ENCODE results near the gene GRIK5.

Gene GRIK5

DNA sequence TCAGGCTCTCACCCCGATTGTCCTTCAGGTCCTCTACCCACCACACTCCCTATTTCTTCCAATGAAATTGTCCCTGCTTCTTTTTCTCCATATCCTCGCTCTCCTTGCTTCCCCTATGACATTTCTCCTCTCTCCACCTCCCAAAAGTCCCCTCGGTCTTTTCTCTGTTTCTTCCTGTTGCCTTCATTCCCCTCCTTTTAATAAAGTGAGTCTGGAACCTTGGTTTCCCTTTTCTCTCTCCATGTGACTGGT, 5.3 kb upstream of the GRIK5 start:
- no peak for DNase-seq

DNA sequence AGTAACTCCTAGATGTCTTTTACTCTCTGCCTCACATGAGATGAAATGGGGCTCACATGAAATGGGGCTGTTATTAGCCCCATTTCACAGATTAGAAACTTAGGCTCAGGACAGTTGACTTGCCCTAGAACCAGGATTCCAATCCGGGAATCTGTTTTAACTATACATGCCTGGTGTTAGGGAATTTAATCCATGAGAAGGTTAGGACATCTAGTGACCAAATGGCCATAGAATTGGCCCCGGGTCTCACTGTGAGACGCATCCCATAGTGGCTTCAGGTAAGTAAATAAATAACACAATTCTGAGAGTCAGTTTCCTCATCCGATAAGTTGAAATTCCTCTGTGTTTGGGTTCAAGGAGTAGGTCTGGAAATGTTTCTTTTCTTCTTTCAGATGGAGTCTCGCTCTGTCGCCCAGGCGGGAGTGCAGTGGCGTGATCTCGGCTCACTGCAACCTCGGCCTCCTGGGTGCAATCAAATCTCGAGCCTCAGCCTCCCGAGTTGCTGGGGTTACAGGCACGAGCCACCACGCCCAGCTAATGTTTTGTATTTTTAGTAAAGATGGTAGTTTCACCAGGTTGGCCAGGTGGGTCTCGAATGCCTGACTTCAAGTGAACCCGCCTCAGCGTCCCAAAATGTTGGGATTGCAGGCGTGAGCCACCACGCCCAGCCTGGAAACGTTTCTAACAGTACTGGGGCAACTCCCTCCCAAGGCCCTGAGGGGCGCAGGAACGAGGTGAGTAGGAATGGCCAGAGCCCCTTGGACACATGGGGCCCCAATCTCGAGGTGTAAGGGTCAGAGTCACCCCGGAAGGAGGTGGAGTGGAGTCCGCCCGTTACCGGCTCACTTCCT, 4.7 kb upstream of the GRIK5 start:
- DNase-seq, result no peak

DNA sequence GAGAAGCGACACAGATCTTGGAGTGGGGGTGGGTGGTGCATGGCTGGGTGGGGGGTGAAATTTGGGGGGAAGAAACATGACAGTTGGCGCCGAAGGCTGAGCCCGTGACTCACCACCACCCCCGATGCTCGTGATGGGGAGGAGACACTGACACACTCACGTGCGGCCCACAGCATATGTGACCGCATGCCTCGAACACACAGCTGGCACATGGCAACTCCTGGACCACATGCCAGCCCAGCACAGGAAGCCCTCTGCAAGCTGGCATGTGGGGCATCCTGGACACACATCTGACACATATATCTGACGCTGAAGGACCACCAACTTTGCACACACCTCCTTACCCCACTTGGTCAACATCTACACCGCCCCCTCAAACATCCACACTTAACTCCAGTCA, 1.2 kb upstream of the GRIK5 start:
- no peak for DNase-seq

DNA sequence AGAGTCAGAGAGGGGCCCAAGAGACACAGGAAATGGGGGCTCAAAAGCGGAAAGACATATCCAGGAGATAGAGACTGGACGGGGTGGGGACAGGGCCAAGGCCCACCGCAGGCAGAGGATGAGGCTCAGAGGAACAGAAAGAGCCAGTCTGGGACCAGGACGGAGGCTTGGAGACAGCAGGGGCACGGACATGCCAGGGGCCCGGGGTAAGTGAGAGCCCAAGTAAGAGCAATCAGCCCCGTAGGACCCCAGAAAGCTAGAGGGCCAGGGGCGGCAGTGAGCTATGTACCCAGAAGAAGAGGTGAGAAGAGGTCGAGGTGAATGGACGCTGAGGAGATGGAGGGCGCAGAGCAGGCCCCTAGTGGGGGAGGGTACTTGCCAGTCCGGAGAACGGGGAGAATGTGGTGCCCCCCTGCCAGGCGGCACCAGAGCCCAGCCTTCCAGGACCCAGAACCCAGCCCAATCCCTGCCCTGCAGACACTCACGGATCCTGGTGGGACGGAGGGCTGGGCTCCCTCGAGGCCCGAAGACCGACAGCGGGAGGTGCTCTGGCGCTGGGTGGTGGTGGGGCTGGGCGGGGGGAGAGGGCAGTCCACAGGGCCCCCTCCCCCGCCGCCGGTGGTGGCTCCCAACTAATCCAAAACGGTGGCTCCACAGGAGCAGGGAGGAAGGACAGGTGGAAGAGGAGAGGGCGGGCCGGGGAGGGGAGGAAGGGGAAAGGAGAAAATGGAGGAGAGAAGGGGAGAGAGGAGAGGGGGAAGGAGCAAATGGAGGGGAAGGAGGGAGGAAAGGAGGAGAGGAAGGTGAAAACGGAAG, 1.0 kb downstream of the GRIK5 start:
- DNase-seq, result no peak

DNA sequence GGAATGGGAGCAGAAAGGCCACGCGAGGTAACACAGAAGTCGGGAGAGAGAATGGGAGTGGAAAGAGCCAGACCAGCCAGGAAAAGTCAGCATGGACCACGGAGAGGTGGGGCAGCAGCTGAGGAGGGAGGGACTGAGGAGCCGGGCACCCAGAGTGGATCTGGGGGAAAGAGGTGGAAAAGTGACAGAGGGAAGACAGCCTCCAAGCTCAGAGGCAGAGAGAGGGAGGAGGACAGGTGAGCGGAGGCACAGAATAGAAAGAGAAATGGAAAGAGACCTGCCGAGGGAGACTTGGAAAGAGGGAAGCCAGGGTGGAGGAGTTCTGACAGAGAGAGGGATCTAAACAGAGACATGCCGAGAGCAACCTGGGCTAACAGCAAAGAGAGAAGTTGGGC, 1.6 kb downstream of the GRIK5 start:
- DNase-seq, result no peak

DNA sequence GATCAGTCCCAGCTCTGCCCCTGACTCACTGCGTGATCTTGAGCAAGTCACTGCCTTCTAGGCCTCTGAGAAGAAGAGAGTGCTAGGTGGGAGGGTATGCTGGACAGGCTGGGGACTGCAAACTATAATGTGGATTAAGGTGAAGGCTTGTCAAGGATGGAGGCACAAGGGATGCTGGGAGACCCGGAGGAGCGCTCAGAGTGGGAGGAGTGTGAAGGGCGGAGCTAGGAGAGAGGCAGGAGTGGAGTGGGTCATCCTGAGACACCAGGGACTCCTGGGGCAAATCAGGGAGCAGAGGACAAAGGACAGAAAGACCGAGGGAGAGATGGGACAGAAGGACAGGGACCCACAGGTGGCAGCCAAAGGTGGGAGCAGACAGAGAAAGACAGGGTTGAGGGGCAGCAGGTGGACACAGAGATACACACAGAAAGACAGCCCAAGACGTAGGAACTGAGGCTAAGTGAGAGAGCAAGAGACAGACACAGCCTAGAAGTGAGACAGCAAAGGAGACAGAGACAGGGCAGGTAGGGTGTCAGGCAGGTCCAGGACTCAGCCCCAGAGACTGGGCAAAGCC, 2.6 kb downstream of the GRIK5 start:
- DNase-seq, result no peak

DNA sequence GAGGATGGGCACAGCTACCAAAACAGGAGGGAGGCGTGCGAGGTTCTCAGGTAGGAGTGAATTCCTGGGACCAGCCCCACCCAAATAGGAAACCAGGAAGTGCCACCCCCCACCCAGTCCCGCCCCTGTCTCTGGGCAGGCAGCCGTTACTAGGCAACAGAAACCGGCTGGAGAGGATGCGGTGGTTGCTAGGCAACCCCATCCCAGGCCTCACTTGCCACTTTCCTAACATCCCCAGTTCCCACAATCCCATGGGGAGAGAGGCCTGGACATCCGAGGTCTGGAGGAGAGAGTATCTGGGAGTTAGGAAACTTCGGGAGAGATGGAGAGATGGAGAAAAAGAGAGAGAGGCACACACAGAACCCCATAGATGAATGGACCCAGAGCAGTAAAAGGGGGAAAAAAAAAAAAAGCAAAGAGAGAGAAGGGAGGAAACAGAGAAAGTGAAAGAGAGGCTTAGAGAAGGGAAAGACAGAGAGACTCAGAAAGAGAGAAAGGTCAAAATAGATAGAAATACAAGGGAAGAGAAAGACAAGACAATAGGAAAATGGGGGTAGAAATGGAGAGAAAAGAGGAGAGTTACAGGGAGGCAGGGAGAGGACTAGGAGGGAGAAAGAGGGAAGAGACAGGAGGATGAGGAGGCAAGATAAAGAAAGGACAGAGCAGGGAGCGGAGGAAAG, 3.8 kb downstream of the GRIK5 start:
- DNase-seq, result peak; percentile 43

DNA sequence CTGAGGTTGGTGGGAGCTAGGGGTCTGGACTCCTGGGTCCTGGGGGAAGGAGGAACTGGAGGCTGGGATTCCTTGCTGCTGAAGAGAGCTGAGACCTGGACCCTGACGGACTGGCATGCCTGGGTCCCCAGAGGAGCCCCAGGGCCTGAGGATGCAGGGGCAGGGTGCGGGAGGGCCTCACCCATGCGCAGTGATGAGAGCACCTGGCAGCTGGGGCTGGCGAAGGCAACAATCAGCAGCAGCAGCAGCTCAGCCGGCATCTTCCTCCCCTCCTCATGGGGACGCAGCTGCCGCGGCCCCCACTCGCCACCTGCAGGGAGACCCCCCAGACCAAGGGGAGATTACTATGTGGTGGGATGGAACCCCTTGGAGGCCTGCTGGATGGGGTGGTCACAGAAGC, 4.5 kb downstream of the GRIK5 start:
- no peak for DNase-seq

DNA sequence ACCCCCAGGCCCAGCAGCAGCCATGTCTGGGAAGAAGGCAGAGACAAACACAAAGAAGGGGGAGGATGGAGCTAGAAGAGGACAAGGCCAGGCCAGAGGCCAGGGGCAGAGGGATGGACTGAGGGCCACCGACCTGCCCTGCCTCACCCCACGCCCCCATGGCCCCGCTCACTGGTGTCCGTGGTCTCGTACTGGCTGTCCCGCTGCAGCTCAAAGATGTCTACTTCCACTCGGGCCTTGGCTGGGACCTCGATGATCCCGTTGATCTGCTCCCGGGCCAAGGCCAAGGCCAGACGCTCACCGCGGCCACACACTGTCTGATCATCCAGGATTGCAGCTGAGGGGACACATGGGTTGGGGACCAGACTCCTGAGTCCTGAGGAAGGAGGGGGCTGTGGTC, 5.0 kb downstream of the GRIK5 start:
- DNase-seq, result no peak

DNA sequence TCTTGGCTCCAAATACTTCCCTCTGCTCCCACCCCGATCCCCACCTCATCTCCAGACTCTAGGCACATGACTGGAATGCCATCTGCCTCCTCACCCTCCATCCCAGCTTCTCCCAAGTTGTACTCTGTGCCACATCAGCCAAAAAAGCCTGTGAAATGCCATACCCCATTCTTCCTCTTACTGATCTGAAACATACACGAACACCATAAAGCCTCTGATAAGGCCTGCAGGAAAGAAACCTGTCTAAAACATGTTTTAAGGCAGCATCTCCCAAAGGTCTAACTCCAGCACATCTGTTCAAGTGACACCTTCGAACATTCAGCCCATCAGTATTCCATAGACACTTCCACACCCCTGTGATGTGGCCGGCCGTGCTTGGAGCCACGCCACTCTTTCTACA, 5.6 kb downstream of the GRIK5 start:
- no peak for DNase-seq

DNA sequence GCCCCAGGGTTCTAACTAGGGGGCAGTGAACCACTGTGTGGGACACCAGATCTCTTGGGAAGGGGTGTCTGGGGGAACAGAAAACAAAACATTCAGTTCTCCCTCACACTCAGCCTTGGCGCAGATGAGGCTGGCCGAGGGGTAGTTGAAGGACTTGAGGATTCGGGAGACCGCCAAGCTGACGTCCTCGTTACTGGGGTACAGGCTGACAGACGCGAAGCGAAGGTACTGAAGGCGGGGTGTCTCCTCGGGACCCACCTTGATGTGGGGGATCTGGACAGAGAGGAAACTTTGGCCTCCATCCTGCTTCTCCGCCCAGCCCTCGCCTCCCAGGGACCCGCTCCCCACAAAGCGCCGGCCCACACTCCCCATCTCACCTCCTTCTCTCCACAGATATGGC, 7.6 kb downstream of the GRIK5 start:
- DNase-seq, result no peak

DNA sequence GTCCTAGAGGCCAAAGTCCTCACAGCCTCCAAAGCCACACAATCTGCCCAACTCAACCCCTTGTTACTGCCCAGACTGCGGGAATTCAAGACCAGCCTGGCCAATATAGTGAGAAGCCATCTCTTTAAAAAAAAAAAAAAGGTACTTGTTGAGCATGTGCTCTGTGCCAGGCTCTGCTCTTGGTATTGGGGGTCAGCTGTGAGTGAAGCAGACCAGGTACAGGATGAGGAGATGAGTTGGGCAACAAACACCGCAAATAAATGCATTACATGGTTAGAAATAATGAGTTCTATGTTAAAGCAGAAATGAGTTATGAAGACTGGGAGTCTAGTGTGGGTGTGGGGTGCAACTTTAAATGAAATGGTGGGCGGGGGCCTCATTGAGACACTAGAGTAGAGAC, 9.9 kb downstream of the GRIK5 start:
- no peak for DNase-seq

DNA sequence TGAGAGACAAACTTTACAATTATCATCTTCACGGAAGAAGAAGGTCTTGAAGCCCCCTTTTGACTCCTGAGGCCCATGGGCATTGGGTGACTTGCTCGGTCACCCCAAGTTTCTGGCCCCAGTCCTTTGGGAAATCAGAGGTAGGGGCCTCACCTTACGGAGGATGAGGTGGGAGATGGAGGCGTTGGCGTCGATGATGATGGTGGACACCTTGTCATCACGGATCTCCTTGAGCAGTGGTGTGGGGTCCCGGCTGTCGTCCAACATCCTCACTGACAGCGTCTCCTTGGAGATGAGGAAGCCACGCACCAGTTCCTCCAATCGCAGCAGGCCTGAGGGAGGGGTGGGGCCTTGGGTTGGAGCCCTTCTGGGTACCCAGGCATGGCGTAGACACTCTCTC, 10.8 kb downstream of the GRIK5 start:
- no peak for DNase-seq

DNA sequence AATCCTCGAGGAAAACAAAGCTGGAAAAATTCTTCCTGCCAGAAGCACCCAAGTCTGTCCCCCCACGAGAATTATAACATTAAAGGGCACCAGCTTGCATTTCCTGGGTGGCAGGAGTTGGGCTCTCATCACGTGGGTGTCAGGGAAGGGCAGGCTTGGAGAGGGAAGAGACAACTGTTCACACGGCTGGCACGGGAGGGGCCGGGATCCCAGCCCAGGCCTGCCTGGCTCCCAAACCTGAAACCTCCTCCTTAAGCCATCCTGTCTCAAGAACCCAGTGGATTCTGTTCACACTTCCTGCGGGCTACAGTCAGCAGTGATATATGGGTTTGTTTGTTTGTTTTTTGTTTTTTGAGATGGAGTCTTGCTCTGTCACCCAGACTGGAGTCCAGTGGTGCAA, 12.2 kb downstream of the GRIK5 start:
- DNase-seq, result no peak

DNA sequence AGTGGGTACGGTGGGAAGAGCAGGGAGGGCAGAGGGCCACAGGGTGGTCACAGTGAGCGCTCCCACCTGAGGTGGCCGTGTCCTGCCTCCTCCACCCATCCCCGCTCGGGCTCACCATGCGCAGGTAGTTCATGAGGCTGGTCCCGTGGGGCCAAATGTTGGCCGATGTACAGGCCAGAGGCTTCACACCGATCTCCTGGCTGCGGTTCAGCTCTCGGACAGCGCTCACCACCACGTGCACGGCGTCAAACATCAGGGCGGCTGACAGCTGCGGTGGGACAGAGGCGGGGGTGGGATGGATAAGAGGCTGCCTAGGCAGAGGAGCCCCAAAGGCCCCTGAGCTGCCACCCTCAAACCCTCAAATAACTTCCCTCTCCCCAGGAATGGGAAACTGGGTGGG, 15.8 kb downstream of the GRIK5 start:
- DNase-seq, result no peak

DNA sequence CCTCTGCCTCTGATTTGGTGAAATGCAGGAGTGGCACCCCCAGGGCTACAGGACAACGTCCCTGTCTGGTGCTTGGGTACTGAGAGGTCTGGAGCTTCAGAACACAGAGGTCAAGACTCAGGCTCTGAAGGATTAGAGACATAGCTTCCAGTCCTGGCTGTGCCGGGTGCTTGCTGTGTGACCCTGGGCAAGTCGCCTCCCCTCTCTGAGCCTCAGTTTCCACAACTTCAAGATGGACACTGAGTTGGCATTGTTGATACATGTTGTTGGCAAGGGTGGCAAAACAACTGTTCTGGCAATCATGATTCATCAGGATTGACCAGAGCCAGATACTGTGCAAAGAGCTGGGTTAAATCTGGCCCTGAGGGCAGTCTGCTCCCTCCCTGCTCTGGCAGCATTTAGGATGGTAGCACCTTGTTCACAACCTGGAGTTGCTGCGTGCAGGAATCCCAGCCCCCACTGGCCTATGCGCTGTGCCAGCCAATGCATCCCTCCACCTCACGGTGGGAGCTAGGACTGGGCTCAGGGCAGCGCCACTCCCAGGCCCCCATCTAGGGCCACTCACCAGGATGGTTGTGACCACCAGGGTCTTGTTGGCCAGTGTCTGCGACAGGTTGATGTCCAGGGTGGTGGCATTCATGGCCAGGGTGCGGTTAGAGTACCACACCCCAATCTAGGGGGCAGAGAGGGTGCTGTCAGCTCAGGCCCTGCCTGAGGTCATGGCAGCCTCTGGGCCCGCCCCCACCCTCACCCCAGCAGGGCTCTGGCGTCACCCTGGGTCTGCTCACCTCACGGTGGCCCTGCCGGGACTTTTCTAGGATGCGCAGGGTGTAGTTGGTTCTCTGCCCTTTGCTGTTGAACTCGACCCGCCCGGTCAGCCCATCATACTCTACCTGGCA, 16.7 kb downstream of the GRIK5 start:
- no peak for DNase-seq

DNA sequence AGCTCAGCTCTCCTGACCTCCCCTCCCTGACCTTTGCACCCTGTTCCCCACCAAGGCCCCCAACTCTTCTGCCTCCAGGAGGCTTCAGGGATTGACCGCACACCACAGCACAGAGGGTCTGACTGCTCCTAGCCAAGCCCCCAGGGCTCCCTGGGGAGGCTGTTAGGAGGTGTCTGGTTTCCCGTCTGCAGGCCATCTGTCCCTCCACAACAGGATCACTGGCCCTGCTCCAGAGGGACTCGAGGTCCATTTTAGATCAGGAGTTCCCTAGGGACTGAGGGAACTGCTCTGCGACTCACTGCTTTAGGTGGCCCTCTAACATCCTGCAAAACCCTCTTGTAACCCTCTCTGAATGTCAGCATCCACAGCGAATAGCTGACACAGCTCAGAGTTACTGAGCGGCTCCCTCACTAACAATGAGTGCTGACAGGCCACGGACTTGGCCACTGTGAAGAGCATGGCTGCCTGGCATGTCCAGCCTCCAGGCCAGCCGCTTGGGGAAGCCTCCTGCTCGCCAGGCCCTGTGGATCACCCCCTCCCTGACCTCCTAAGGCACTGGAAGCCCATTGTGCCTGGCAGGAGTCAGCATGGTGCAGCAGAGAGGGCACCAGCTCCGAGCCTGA, 17.7 kb downstream of the GRIK5 start:
- DNase-seq, result no peak

DNA sequence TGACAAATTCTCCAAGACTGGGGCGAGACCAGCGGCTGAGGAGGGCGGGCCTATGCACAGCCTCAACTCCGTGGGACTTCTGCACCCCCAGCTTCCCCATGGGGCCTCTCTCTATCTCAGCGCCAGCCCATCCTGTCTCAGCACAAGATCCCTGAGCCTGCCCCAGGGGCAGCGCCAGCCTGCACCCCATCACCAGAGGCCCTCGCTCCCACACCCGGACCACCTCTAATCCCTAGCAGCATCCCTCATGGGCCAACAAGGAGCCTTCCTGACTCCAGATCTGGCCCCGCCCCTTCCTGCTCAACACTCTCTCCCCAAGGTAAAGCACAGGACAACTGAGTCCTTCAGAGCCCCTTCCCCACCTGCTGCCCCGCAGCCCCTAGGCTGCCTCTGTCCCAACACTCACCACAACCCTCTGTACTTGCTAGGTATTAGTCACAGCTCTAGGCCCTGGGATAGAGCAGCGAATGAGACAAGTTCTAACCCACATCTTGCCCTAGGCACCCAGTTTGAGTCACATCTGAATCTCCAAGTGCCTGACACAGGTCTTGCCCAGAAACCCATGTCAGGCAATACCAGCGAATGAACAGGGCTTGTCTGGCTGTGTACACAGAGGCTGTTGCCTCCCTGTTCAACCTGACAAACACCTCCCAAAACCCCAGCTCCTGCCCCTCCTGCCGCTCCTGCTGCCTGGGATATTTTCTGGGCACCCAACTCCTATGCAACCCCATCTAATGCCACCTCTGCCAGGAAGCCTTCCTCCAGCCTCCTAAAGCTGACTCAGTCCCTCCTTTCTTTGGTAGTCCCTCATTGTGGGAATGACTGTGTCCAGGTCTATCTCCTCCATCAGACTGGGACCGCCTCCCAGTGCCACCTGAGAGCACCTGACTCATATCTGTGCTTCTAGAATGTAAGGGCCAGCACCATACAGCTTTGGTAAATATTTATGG, 18.6 kb downstream of the GRIK5 start:
- no peak for DNase-seq

DNA sequence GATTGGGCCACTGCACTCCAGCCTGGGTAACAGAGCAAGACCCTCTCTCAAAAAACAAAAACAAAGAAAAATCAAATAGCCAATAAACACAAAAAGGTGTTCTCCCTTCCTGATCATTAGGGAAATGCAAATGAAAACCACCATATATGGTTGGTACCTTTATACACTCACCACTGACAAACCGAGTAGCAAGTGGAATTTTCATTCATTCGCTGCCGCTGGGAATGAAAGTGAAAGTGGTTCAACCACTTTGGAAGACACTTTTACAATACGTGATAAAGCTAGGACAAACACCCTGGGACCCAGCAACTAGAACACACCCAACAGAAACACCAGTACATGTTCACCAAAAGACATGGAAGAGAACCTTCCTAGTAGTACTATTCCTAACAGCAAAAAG, 21.0 kb downstream of the GRIK5 start:
- DNase-seq, result no peak

DNA sequence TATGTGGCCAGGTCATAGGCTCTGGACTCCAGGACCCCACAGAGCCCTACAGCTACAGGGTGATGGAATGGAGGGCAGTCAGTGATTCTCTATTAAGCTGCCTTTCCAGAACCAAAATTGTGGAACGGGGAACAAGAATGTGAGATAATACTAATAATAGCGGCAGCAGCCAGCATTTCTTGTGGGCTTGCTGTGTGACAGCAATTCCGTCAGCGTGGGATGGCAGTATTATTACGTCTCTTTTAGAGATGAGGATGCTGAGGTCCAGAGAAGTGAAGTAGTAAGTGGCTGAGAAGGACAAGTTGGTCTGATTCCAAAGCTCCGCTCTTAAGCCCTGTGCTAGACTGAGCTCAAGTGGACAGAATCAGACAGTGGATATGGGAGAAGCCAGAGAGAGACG, 24.4 kb downstream of the GRIK5 start:
- DNase-seq, result no peak

Data from fibroblast of skin of scalp (primary cell).